GM18868 (cell line): ENCODE results near the gene INTS6L.

ENCODE experiments used
- ATAC-seq: cut with Tn5 transposase; IDR thresholded peaks from one replicate; pipeline ENCODE4 v1.9.1; 2021; ENCODE audit warnings: mild to moderate bottlenecking, moderate library complexity; ENCODE audit not compliant: unreplicated experiment

The INTS6L gene

DNA sequence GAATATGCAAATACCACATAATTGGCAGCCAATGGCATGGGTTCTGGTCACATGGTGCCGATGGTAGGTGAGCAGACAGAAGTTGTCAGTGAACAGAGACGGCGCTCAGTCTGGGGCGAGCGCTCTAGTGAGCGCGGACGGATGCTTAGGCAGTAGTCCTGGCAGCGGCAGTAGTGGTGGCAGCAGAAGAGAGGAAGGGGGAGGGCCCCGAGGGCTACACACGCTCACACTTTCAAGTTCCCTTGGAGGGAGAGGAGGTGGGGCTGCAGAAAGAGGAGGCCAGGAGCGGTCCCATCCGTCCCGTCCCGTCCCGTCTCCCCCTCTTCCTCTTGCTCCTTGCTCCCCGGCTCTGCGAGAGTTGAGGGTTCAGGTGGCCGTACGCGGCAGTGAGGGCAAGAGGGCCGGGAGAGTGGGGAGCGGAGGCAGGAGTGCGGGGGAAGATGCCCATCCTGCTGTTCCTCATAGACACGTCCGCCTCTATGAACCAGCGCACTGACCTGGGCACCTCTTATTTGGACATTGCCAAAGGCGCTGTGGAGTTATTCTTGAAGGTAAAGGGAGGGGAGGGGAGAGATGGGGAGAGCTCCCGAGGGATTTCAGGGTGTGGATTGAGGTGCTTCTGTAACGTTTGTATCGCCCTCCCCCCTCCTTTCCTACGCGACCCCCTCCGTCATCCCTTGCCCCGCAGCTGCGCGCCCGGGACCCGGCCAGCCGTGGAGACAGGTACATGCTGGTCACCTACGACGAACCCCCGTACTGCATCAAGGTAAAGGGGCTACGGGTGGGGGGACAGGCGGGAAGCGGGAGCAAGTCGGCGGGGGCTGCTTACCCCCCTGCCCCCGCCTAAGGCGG is at the start of gene INTS6L:
INTS6L (plus strand) TSS at position 108 of the 852 bp plus-strand sequence; CDS start at position 441, 333 bp downstream.
- ATAC-seq: peak; percentile 82

GRCh38 chrX:135476378-135476777 is 44.1 kb upstream of the INTS6L start:
- no peak for ATAC-seq

- peak; percentile 49 for ATAC-seq
These were observed 42.9 kb upstream of the INTS6L start for GRCh38 chrX:135477576-135477975.

DNA sequence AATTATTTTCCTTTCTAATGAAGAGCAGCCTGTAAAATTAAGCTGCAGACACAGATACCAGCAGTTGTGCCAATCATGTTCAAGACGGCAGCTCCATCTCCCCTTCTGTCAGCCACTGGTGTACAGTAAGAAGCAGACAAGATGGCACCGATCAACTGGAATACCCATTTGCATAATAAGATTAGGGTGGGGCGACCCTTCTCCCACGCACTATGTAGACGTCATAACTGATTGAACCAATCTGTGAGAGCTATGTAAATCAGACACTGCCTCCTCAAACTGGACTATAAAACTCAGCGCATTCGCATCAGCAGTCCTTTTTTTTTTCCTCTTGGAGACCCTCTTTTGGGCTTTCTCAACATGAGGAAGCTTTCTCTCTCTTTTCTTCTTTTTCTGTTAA is 40.4 kb upstream of the INTS6L start:
- ATAC-seq: no peak

DNA sequence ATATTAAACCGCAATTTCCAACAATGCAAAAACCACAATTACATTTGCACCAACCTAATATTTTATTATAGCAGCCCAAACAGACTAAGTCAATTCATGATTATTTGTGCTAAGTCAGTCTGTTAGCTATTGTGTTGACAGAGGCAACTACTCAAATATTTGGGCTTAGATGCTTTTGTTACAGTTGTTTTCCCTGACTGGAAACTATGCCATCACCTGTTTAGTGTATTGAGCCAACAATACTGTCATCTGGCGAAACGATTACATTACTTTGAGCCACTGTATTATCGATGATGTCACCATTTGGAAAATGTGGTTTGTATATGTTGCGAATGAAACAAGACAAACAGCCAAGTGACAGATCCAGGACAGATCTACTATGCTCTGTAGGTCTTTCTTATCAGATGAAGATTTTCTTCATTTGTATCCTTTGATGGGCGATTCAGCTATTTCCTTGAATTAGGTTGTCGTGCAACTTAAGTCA is 38.7 kb upstream of the INTS6L start:
- ATAC-seq: no peak

DNA sequence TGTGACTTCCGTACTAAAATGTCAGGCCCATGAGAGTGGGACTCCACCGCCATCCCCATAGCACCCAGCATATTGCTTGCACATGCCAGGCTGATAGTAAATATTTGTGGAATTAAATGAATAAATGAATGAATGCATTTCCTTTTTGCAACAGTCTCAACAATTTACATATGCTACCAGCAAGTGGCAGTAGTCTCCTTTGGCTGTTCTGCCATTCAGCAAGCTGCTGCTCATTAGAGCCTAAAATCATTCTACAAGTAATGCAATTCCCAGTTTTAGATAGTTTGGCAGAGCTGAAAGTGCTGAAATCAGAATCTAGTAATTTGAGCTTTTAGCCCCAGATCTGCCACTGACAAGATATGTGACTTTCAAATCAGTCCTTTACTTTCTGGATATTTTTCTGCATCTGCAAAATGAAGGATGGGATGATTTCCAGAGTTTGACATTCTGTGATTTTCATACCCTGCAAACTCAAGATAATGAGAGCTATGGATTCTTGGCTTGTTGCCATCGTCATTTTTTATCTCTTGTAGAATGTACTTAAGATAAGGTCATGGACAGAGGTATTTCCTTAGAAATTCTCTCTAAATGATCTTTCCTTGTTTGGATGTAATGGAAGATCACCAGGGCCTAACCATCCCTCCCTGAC is 35.7 kb upstream of the INTS6L start:
- ATAC-seq: no peak

GRCh38 chrX:135489542-135489941 is 30.9 kb upstream of the INTS6L start:
- peak; percentile 89 for ATAC-seq

DNA sequence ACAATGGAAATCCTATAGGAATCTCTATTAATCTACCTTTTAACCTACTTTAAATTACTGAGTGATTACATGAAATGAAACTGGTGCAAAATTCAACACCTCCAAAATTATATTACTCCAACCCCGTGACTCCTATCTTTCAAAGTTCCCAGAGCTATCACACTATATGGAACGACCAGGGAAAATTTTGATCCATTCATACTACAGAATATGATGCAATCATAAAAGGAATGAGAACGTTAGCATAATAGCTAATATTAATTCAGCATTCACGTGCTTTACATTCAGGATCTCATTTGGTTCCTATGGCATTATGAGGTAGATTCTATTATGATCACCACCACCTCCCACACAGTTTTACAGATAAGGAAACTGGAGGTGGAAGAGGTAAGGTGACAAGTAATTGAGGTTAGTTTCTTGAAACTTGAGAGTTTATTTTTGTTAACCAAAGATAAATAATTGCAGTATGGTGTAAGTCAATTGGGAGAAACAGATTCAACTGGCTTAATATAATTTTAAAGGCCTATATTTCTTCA is 29.4 kb upstream of the INTS6L start:
- no peak for ATAC-seq

DNA sequence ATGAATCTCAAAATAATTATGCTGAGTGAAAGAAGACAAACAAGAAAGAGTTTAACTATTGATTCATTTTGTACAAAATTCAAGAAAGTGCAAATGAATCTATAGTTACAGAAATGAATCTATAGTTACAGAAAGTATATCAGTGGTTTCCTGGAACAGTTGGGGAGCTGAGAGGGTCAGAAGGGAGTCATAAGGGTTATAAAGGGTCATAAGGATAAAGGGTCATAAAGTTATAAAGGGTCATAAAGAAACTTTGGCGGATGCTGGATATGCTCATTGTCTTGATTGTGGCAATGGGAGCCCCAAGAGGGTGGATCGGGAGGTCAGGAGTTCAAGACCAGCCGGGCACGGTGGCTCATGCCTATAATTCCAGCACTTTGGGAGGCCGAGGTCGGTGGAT is 26.0 kb upstream of the INTS6L start:
- no peak for ATAC-seq

GRCh38 chrX:135497736-135498135 is 22.7 kb upstream of the INTS6L start:
- no peak for ATAC-seq

DNA sequence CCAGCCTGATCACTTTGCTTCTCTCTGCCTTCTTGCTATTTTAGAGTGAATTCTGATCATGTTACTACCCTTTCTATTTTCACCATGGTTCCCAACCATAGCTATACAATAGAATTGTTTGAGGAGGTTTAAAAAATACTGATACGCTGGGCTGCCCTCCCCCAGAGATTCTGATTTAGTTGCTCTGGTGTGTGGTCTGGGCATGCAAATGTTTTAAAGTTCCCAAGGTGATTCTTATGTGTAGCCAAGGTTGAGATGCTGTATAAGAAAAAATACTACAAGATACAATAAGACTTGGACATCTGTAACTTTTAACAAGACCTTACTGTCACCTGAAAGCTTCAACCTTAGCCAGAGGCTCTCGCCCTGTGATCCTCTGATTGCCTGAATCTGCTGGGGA is 22.2 kb upstream of the INTS6L start:
- ATAC-seq: no peak

- no peak for ATAC-seq
These were observed 15.1 kb upstream of the INTS6L start for GRCh38 chrX:135505351-135505750.

DNA sequence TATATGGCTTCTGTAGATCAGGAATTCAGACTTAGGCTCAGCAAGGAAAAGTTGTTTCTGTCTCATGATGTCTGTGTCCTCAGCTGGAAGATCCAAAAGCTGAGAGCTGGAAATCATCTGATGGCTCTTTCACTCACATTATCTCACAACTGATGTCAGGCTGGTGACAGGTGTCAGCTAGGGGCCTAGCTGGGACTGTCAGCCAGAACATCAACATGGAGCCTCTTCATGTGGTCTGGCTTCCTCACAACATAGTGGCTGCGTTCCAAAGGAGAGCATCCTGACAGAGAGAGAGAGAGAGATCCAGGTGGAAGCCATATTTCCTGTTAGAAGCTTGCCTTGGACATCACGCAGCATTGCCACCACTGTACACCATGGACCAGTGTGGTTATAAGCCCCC is 10.6 kb upstream of the INTS6L start:
- no peak for ATAC-seq

GRCh38 chrX:135512508-135513129 is 7.8 kb upstream of the INTS6L start:
- peak; percentile 83 for ATAC-seq

DNA sequence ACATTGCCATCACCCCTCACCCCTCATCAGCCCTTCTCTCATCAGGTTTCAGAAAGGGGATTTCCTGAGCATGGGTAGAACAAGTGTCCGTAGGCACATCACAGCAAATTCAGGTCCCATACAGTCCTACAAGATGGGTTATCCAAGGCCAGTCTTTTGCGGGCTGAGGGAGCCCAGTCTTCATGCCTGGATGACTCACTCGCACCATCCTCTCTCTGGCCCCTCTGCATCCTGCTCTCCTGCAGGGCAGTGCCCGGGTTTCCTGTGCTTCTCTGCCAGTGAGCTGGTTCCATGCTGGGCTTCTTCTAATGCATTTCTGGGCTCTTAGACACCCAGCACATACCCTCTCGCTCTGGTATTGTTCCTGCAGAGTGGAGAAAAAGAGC is 7.3 kb upstream of the INTS6L start:
- peak; percentile 70 for ATAC-seq

DNA sequence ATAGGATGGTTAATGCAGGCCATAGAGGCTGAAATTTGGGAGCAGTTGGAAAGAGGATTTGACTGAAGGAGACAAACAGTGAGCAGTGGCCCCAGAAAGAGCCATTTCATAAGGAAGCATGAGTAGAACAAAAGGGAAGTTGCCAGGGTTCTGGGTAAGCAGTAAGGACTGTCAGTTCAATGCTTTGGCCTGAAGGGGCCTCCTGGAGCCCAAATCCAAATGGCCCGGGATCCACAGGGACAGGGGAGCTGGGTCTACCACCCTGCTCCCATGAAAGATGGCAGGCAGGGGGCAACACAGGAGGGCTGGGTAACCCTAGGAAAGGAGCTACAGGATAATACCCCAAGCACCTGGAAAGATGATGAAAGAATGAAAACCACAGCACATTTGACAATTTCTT is 4.1 kb upstream of the INTS6L start:
- ATAC-seq: no peak

DNA sequence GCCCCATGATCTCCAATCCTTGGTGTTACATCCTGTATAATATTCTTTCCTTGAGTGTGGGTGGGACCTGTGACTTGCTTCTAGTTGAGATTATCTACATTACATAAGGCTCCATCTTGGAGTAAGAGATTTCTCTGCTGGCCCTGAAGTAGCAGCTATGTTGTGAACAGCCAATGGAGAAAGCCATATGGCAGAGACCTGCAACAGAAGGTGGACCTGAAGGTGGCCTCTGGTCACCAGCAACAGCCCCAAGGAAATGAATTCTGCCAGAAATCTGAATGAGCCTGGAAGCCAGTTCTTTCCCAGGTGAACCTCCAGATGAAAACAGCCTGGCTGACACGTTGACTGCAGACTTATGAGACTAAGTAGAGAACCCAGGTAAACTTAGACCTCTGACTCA is 2.3 kb upstream of the INTS6L start:
- no peak for ATAC-seq

DNA sequence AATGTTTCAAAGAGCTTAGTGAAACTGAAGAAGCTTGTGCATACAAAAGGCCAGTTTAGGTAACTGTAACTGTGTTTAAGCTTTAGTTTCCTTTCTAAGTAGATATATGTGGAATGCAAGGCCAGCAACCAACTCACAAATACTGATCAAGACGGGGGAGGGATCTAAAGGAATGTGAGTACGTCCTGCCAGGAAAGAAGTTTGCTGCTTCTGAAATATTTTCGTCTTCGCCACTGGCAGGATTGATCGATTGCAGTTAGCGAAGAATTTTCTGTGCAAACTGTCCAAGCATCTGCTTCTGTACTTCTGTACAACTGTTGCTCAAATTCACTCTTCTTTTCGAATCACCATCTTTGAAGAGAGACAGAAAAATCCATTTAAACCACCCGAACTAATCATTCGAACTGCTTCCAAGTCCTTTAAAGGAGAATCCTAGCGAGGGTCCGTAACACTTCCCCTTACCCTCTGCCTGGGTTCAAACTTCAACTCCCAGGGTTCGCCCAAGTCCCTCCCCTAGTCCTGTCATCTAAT is 373 bp upstream of the INTS6L start:
- no peak for ATAC-seq

DNA sequence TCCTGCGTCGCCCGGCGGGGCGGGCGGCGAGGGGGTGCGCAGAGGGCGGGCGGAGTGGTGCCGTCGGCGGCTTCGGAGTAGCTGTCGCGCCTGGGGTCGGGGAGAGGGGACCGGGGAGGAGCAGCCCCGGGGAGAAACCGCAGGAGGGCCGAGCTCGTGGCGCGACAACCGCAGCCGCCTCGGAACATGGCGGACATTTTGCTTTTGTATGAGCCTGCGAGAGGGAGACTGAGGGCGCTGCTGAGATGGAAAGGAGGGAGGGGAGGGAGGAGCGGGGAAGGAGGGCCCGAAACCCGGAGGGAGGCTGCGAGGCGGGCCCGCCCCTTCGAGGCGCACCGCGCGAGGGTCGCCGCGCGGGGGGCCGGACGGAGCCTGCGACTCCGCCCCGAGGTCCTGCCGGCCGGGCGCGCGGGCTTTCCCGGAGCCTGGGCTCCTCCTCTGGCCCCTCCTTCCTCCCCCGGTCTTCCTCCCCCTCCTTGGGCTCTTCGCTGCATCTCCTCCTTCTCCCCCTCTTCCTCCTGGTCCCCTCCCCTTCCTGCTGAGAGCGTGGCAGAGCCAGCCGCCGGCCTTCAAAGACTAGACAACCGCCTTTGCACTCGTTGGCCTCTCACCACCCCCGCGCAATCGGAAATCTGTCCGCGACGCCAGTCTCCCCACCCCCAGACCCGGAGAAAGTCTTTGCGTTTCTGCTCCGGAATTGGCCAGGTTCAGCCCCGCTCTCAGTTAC is 1.1 kb downstream of the INTS6L start:
- ATAC-seq: peak; percentile 71

- ATAC-seq: no peak
These were observed 1.7 kb downstream of the INTS6L start for GRCh38 chrX:135522132-135522530.
